ENCODE measurements around the gene TRPM8. TPM values are rescaled to one million over a fixed set of nuclear protein-coding genes. Genes with fewer than 3 reads are reported as not detected.
"Not testable (repeated sequence)": the region's sequence is repeated elsewhere in the genome, so short reads cannot be mapped to it uniquely, and the experiment has no call there.

Gene TRPM8
- total RNA-seq, 2 donors from 2014 or later, result 0.78 TPM; not detected in 1

- no peak for DNase-seq
- Histone ChIP-seq H3K36me3 (replicated peaks in 1 of 2; ENCODE audit: insufficient read depth in 1 of 2, low read depth in 2 of 2) (no peaks in the 10 kb centered on the region), H3K27ac (no peak overlapping the region), H3K4me1 (no peaks in the 10 kb centered on the region), H3K27me3 (no peaks in the 10 kb centered on the region), H3K4me3 (no peak overlapping the region), H3K9me3 (no peaks in the 10 kb centered on the region)
- intact Hi-C loops (cut with DNase I), result no loop called here
- ATAC-seq, result no peak
- WGBS, 2 donors, result 31 to 42% methylated on average over 7 of the region's 7 CpGs
- TF ChIP-seq CTCF (IDR thresholded peaks at IDR 0.05), result no peak
- TF ChIP-seq POLR2A (IDR thresholded peaks at IDR 0.05), result no peak
Measured at GRCh38 chr2:233953087-233953801, 36.1 kb downstream of the TRPM8 start.

GRCh38 chr2:233960203-233960602, 43.0 kb downstream of the TRPM8 start:
- no peak for TF ChIP-seq CTCF (IDR thresholded peaks at IDR 0.05)
- TF ChIP-seq POLR2A (IDR thresholded peaks at IDR 0.05), result no peak
- Histone ChIP-seq H3K36me3 (replicated peaks in 1 of 2; ENCODE audit: insufficient read depth in 1 of 2, low read depth in 2 of 2) (no peaks in the 10 kb centered on the region), H3K4me1 (no peaks in the 10 kb centered on the region), H3K27me3 (no peaks in the 10 kb centered on the region), H3K27ac (no peak overlapping the region), H3K9me3 (no peaks in the 10 kb centered on the region), H3K4me3 (no peak overlapping the region)
- intact Hi-C loops (cut with DNase I), result no loop called here
- ATAC-seq (no peak), DNase-seq (no peak)
- 78 to 80% methylated on average over 2 of the region's 2 CpGs for WGBS, 2 donors

- Histone ChIP-seq H3K36me3 (replicated peaks in 1 of 2; ENCODE audit: insufficient read depth in 1 of 2, low read depth in 2 of 2) (no peaks in the 10 kb centered on the region), H3K4me3 (no peak overlapping the region), H3K4me1 (no peaks in the 10 kb centered on the region), H3K27ac (no peak overlapping the region), H3K9me3 (no peaks in the 10 kb centered on the region), H3K27me3 (no peaks in the 10 kb centered on the region)
- WGBS, 2 donors, result 84 to 90% methylated on average over 7 of the region's 7 CpGs
- no peak for TF ChIP-seq CTCF (IDR thresholded peaks at IDR 0.05)
- TF ChIP-seq POLR2A (IDR thresholded peaks at IDR 0.05), result no peak
- no peak for ATAC-seq
- intact Hi-C loops (cut with DNase I), result no loop called here
- DNase-seq, result no peak
Measured at GRCh38 chr2:233961905-233962304, 44.7 kb downstream of the TRPM8 start.

- Histone ChIP-seq H3K36me3 (replicated peaks in 1 of 2; ENCODE audit: insufficient read depth in 1 of 2, low read depth in 2 of 2) (no peaks in the 10 kb centered on the region), H3K27me3 (no peaks in the 10 kb centered on the region), H3K9me3 (no peaks in the 10 kb centered on the region), H3K27ac (no peak overlapping the region), H3K4me3 (no peak overlapping the region), H3K4me1 (no peaks in the 10 kb centered on the region)
- 87 to 90% methylated on average over 9 of the region's 9 CpGs for WGBS, 2 donors
- no peak for TF ChIP-seq POLR2A (IDR thresholded peaks at IDR 0.05)
- TF ChIP-seq CTCF (IDR thresholded peaks at IDR 0.05), result no peak
- intact Hi-C loops (cut with DNase I), result no loop called here
- DNase-seq, result no peak
- ATAC-seq, result no peak
Measured at GRCh38 chr2:233964581-233964980, 47.4 kb downstream of the TRPM8 start.

- H3K27ac ChIP-seq, result no peak overlapping the region
- H3K36me3 ChIP-seq (replicated peaks in 1 of 2; ENCODE audit: insufficient read depth in 1 of 2, low read depth in 2 of 2), result no peaks in the 10 kb centered on the region
- no peaks in the 10 kb centered on the region for H3K9me3 ChIP-seq
- ATAC-seq (no peak), DNase-seq (no peak)
- intact Hi-C loops (cut with DNase I), result no loop called here
- H3K4me3 ChIP-seq, result no peak overlapping the region
- no peaks in the 10 kb centered on the region for H3K4me1 ChIP-seq
- 71 to 75% methylated on average over 7 to 10 of the region's 10 CpGs for whole genome bisulfite sequencing, 2 donors
- TF ChIP-seq POLR2A (IDR thresholded peaks at IDR 0.05) (no peak), CTCF (IDR thresholded peaks at IDR 0.05) (no peak)
- no peaks in the 10 kb centered on the region for H3K27me3 ChIP-seq
Measured at GRCh38 chr2:233965032-233965603, 47.9 kb downstream of the TRPM8 start.

- H3K36me3 ChIP-seq (replicated peaks in 1 of 2; ENCODE audit: insufficient read depth in 1 of 2, low read depth in 2 of 2); H3K9me3 ChIP-seq; DNase-seq; H3K27ac ChIP-seq; ATAC-seq; H3K4me3 ChIP-seq; intact Hi-C loops (cut with DNase I); H3K4me1 ChIP-seq; H3K27me3 ChIP-seq: not testable (repeated sequence)
- WGBS, 2 donors, result 82 to 88% methylated on average over 7 of the region's 7 CpGs
Measured at GRCh38 chr2:233965646-233966045, 48.5 kb downstream of the TRPM8 start.
